HepG2 (cell line): ENCODE data around the gene TROAP. TPM values are rescaled to one million over a fixed set of nuclear protein-coding genes. Genes with fewer than 3 reads are reported as not detected.

Source experiments
- ATF2 ChIP-seq: sonication (generic); formaldehyde crosslinking; IDR thresholded peaks from 2 replicates; pipeline ENCODE4 v1.4.0; 2020; ENCODE audit warnings: missing genetic modification reagents
- CBX5 ChIP-seq: sonication (generic); formaldehyde crosslinking; IDR thresholded peaks from 2 replicates; pipeline ENCODE4 v1.4.0; 2020; ENCODE audit warnings: missing genetic modification reagents, borderline replicate concordance
- CHD4 ChIP-seq: fragments of 200-600 bp; sonication (generic); IDR thresholded peaks from 2 replicates; pipeline ENCODE4 v1.7.0; 2017; ENCODE audit warnings: mild to moderate bottlenecking, low read length, borderline replicate concordance
- CREB1 ChIP-seq, 2 experiments: fragments of 450-650 bp in 1 of 2; IDR thresholded peaks; 2 replicates each; pipeline ENCODE4 v1.6.1; 2016 to 2017; ENCODE audit warnings: control low read depth in 1 of 2, mild to moderate bottlenecking in 1 of 2, missing compliant biosample characterization in 1 of 2, missing genetic modification characterization in 1 of 2
- ERF ChIP-seq: IDR thresholded peaks from 2 replicates; pipeline ENCODE4 v1.6.1; 2018; ENCODE audit warnings: missing biosample characterization, missing genetic modification reagents
- FOXJ3 ChIP-seq: sonication (generic); formaldehyde crosslinking; IDR thresholded peaks from 2 replicates; pipeline ENCODE4 v1.4.0; 2020; ENCODE audit warnings: missing genetic modification reagents, mild to moderate bottlenecking, borderline replicate concordance
- HIC2 ChIP-seq: sonication (generic); formaldehyde crosslinking; IDR thresholded peaks from 2 replicates; pipeline ENCODE4 v1.9.0; 2022; ENCODE audit warnings: low read depth, missing genetic modification reagents
- HNF1A ChIP-seq, 2 experiments: sonication (generic) in 1 of 2; formaldehyde crosslinking in 1 of 2; IDR thresholded peaks; 2 replicates each; pipeline versions ENCODE4 v1.4.0 to v1.6.1; 2016 to 2020; ENCODE audit warnings: borderline replicate concordance in 1 of 2, low read depth in 1 of 2, mild to moderate bottlenecking in 1 of 2, missing genetic modification reagents in 1 of 2
- IRX3 ChIP-seq: sonication (generic); formaldehyde crosslinking; IDR thresholded peaks from 2 replicates; pipeline ENCODE4 v1.8.1; 2023; ENCODE audit warnings: mild to moderate bottlenecking, low read depth, missing genetic modification reagents, borderline replicate concordance
- JUNB ChIP-seq: sonication (generic); formaldehyde crosslinking; IDR thresholded peaks from 2 replicates; pipeline ENCODE4 v1.8.0; 2022; ENCODE audit warnings: missing genetic modification reagents, mild to moderate bottlenecking, borderline replicate concordance
- KDM2A ChIP-seq: sonication (generic); formaldehyde crosslinking; IDR thresholded peaks from 2 replicates; pipeline ENCODE4 v1.4.0; 2020; ENCODE audit warnings: low read depth, missing genetic modification reagents, borderline replicate concordance
- MTF2 ChIP-seq: sonication (generic); formaldehyde crosslinking; IDR thresholded peaks from 2 replicates; pipeline ENCODE4 v1.5.0; 2020; ENCODE audit warnings: missing genetic modification reagents, borderline replicate concordance
- NR0B2 ChIP-seq: sonication (generic); formaldehyde crosslinking; IDR thresholded peaks from 2 replicates; pipeline ENCODE4 v1.4.0; 2020; ENCODE audit warnings: mild to moderate bottlenecking, missing genetic modification reagents
- TAF1 ChIP-seq: sonication (generic); formaldehyde crosslinking; IDR thresholded peaks from 2 replicates; pipeline ENCODE4 v1.4.0; 2020; ENCODE audit warnings: missing genetic modification reagents
- ZKSCAN5 ChIP-seq: sonication (generic); formaldehyde crosslinking; IDR thresholded peaks from 2 replicates; pipeline ENCODE4 v1.5.1; 2020; ENCODE audit warnings: mild to moderate bottlenecking, missing genetic modification reagents
- ZNF20 ChIP-seq: sonication (generic); formaldehyde crosslinking; IDR thresholded peaks from 2 replicates; pipeline ENCODE4 v1.4.0; 2020; ENCODE audit warnings: mild to moderate bottlenecking, moderate library complexity, missing genetic modification reagents
- ZNF772 ChIP-seq: sonication (generic); formaldehyde crosslinking; IDR thresholded peaks from 2 replicates; pipeline ENCODE4 v1.5.0; 2020; ENCODE audit warnings: mild to moderate bottlenecking, missing genetic modification reagents
- ZNF816 ChIP-seq: sonication (generic); formaldehyde crosslinking; IDR thresholded peaks from 2 replicates; pipeline ENCODE4 v1.8.0; 2022; ENCODE audit warnings: missing genetic modification reagents, mild to moderate bottlenecking, borderline replicate concordance
- polyA plus RNA-seq, 8 experiments: library from polyadenylated mRNA; depleted of rRNA in 3 of 8; stranded (reverse) in 7 of 8; unstranded in 1 of 8; fragments of >200 nt; fragmentation: Illumina TruSeq in 4 of 8; extraction: Trizol in 4 of 8; gene quantifications; 2 replicates each; pipeline versions ENCODE4 v1.2.1 to v1.2.3, GENCODE V29; 2011 to 2016; ENCODE audit warnings: low read depth in 4 of 8, missing spikeins in 1 of 8, mixed read lengths in 1 of 8; ENCODE audit not compliant: insufficient read depth in 1 of 8
- total RNA-seq, 5 experiments: library from RNA; depleted of rRNA; stranded (reverse); fragments of >200 nt; fragmentation: Illumina TruSeq; extraction: Trizol; gene quantifications; 2 replicates each; pipeline ENCODE4 v1.2.3, GENCODE V29; 2016; ENCODE audit warnings: low read depth in 1 of 5

TROAP gene
- total and polyA plus RNA-seq, 2 of the 13 experiments (the other 11 are each of a cell fraction or from before 2014, with no cell fraction given) = 22.5 to 30.9 TPM

- no peak for TF ChIP-seq ATF2
- TF ChIP-seq ZNF816 (CRISPR knock-in tag) = 0 out of 2 replicates have a peak, but pooled peaks have one; percentile 45
- TF ChIP-seq HNF1A (IDR thresholded peaks at IDR 0.05; ENCODE audit: low read depth) = no peak
- TF ChIP-seq HNF1A (CRISPR knock-in tag; IDR thresholded peaks at IDR 0.05; ENCODE audit: borderline replicate concordance) = no peak; the same call in 1 of the 2 replicates
- peak; percentile 36; the same call in 1 of the 2 replicates for TF ChIP-seq ERF (CRISPR knock-in tag)
- no peak for TF ChIP-seq ZNF20 (CRISPR knock-in tag)
- TF ChIP-seq ZNF772 (CRISPR knock-in tag) = no peak
- TF ChIP-seq IRX3 (CRISPR knock-in tag) = no peak; the same call in 1 of the 2 replicates
- peak; percentile 58 for TF ChIP-seq KDM2A
- no peak for TF ChIP-seq JUNB (CRISPR knock-in tag)
- no peak for TF ChIP-seq CHD4
- TF ChIP-seq TAF1 = peak; percentile 70
- TF ChIP-seq CREB1 (IDR thresholded peaks at IDR 0.05) = peak; percentile 86
- TF ChIP-seq CREB1 (CRISPR knock-in tag; IDR thresholded peaks at IDR 0.05) = peak; percentile 97
- TF ChIP-seq FOXJ3 (CRISPR knock-in tag) = no peak
- TF ChIP-seq NR0B2 (CRISPR knock-in tag) = no peak
- TF ChIP-seq CBX5 (CRISPR knock-in tag) = no peak
- TF ChIP-seq HIC2 = no peak
- TF ChIP-seq MTF2 (CRISPR knock-in tag) = no peak
- TF ChIP-seq ZKSCAN5 (CRISPR knock-in tag) = no peak
Observed at GRCh38 chr12:49322708-49323523, at the start of gene TROAP (continued).
